Measurements from ENCODE around the gene SNRPA1.

Gene SNRPA1

DNA sequence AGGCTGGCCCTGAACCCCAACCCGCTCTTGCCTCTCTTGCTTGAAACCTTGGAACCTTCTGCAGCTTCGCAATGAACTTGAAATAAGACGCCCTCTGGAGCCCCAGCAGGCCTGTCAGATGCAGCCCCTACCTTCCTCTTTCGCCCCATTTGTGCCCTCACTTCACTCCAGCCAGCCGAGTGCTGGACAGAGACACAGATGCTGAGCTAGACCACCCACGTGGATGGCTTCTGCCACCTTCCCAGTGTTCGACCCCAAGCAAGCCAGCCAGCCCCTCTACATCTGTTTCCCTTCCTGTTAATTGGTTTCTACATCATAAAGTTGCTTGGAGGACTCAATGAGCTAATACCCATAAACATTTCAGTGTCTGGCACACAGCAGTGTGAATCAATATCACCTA lies 23.8 kb upstream of the SNRPA1 start:
- DNase-seq: no peak

DNA sequence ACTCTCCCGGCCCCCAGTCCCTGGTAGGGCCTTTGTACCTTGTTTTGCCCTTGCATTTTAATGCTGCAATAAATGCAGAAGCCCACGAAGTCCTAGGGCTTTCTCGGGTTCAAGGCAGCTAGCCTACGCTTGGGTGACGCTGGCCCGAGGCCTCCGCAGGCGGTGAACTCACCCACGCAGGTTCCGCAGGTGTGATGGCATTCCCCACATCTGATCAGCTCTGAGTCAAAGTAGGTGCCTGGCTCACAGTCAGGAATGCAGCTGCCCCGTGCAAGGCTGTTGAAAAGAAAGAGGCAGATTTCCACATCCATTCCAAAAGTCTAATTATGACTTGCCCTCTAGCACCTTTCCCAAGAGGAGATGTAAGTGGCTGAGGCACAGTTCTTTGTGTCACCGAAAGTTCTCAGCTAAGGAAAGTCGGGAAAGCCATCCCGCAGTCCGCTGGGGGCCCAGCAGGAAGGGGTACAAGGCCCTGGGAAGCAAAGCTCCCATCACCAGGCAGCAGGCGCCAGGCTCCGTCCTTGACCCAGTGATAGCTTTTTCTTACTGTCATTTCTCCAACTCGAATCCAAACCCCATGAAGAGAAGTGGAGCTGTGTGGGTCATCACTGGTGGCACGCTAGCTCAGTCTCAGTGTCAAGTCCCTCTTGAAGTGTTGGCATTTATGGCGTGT lies 23.2 kb upstream of the SNRPA1 start:
- no peak for DNase-seq

DNA sequence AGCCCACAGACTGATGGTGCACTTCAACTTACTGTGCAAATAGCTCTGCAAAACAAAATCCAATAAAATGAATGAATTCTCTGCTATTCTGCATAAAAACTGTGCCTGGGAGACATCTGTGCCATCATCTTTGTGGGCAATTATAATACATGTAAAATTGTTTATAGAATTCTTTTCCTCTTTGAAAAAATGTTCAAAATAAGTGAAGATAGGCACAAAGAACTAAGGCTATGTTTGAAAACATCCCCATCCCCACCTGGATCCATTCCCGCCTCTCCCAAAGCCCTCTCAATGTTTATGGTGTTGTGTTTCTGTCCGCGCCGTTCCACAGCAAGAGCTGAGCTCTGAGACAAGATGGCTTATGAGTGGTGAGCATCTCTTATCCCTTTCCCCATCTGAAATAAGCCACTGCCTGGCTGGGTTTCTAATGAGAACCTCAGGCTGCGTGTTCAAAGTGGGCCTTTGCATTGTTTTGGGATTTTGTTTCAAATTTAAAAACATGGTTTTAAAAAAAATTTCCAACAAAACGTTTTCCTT lies 22.4 kb upstream of the SNRPA1 start:
- DNase-seq: no peak

DNA sequence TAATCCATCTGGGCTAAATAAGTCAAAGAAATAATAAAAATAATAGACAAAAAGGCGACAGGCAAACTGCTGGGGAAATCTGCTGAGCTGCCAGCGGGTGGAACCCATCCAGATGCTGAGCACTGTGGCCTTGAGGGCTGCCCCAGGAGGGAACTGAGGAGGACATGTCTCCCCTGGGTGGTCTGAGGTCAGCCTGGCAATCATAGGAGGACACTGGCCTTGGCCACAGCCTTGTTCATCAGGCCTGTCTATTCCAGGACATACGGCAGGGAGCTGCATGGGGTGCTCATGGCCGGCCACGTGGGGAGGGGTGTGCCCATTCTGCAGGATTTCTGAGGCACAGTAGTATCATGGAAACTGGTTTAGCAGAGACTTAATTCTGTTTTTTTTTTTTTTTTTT lies 21.5 kb upstream of the SNRPA1 start:
- no peak for DNase-seq

DNA sequence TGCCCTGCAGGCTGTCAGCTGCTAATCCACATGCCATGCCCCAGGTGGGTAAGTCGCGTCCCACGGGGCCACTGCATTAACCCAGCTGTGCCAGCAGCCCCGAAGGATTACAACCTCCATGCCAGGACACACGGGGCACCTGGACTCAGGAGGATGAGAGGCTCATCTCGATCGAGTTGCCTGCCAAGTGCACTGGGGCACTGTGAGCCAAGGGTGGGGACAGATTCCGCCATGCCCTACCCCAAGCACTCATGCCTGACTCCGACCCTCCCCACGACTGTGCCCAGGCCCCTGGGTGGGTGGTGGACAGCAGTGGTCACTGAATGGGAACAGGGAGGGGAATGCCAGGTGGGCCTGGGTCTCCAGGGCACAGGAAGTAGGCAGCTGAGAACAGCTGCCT lies 20.7 kb upstream of the SNRPA1 start:
- no peak for DNase-seq

DNA sequence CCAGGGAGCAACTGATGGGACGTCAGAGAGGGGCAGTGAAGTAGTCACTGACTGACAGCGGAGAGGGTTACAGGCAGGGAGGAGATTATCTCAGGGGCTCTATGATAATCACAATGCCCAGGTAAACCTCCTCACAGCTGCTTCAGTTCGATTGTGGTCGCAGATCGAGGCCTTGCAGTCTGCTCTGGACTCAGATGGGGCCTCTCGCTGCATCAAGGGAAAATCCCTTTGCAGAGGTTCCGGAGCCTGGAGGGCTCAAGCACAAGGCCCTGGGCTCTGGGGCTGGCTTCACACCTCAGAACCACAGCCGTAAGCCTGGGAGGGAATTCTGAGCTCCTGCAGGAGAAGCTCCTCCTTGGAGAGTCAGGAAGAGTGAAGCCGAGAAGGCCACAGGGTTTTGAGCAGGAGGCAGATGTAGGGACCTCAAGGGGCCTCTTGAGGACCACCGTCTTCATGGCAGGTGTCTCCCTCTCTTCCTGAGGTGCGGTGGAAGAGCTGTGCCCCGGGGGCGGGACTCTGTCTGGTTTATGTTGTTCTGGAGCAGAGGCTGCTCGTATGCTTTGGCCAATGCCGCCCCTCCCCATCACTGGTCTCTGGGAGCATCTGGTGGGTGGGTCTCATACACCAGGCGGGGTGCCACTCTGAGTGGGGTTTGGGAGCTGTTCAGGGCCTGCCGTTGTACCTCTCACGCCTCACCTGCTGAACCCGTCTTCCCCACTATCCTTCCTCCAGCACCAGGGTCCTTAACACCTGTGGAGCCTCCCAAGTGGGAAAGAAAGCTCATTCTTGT lies 19.5 kb upstream of the SNRPA1 start:
- DNase-seq: no peak

DNA sequence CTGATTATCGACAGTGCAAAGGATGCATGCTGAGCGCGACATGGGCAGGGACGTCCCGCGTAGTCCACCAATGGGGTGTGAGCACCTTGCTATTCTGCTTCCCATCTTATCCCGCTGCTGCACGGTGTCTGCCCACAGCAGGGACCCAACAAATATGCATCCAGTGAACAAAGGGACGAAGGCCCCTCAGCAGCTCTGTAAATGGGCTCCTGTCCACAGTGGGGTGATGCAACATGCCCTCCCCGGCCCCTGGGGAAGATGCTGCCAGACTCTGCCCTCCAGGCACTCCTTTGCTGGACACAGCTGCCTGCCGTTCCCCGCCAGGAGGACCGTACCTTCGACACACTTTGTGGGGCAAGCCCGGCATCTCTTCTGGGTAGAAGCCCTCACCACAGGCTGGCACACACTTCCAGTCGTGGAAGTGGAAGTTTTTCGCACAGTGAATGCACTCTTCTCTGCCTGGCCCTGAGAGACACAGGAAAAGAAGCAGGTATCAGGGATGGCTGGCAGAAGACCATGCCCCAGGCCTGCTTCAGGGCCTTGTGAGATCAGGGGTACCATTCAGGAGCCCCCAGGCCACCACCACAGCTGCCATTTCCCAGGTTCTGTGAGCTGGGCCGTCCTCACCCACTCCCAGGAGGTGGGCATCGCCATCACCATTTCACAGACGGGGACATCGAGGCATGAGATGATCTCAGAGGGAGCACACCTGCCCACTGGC lies 18.2 kb upstream of the SNRPA1 start:
- DNase-seq: no peak

DNA sequence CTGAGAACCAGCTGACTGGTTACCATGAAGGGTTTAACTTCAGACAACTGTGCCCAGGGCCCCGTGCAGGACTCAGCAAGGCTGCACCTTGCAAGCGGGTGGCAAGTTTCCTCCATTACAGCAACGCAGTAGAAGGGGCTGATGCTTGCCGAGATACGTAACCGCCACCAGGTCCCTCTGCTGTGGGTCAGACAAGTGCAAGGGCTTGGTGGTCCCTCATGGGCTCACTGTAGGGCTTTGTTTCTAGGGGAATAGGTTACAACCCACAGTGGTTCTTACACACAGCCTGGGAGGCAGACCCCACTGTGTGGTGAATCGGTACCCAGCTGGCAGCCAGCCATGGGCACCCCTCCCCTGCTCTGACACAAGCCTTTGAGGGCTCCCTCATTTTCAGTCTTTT lies 15.5 kb upstream of the SNRPA1 start:
- DNase-seq: no peak

DNA sequence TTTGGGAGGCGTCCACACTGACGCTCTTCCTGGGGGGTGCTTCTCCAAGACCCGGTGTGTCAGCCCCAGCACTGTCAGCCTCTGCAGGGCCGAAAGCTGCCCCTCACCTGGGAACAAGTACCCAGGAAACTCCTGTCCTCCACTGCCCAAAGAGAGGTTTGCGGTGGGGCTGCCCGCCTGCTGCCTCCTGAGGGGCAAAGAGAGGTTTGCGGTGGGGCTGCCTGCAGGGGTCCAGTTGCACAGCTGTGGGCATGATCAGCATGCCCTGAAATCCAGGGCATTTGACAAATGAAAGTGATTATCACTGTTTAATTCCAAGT lies 15.1 kb upstream of the SNRPA1 start:
- DNase-seq: no peak

DNA sequence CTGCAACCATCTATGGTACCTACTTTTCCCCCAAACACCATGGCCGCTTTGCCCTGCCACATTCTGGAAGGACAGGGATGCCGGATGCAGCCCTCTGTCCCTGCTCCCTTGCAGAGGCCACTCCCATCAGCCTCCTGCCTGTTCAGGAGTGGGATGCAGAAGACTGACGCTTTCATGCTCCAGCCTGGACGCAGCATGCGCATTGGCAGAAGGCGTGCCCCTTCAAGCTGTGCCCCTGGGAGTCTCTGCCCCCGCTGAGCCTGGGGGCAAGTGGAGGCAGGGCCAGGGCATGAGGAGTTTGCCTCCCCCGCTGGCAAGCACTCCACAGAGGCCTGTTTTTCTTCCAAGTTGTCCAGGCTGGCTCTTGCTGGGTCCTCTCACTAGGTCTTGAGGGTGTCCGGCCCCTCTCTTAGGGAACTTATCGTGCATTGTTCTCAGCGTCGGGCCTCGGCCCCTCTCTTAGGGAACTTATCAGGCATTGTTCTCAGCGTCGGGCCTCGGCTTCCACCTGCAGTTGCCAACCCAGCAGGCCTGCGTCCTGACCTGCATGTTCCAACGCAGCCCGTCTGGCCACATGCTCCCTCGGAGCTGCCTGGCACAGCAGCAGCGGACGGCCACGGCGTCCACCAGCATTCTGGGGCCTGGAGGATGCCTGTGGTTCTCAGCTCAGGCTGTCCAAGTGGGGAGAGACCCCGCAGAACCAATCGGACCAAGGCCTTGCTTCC lies 14.6 kb upstream of the SNRPA1 start:
- no peak for DNase-seq

DNA sequence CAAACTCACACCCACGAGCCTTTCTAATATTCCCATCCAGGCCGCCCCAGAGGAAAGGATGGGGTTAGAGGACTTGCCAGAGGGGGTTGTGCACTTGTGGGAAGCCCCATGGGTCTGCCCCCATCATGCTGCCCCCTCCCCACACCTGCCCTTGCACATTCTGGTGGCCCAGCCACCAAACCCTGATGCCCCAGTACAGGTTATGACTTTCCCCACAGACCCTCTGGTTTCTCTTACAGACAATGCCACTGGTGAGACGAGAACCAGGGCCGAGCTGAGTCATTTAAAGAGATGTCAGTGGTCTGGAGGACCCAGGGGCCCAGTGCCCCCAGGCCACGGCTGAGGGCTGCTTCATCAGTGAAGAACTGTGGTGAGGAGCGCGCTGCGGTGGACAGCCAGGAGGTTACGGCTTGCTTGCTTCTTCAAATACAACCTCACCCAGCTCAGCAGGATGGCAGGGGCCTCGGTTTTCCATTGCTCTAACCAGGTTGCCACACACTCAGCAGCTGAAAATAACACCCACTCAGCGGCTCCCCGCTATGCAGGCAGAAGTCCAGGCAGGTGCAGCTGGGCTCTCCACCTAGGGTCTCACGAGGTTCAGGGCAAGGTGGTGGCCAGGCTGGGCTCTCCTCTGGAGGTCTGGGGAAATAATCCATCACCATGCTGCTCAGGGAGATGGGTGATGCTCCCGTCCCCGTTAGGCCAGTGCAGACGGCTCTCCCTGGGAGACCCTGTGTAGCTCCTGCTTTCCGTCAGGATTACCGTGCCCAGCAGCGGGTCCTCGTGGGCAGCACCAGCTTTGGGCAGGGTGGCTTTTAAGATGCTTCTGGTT lies 13.8 kb upstream of the SNRPA1 start:
- DNase-seq: no peak

DNA sequence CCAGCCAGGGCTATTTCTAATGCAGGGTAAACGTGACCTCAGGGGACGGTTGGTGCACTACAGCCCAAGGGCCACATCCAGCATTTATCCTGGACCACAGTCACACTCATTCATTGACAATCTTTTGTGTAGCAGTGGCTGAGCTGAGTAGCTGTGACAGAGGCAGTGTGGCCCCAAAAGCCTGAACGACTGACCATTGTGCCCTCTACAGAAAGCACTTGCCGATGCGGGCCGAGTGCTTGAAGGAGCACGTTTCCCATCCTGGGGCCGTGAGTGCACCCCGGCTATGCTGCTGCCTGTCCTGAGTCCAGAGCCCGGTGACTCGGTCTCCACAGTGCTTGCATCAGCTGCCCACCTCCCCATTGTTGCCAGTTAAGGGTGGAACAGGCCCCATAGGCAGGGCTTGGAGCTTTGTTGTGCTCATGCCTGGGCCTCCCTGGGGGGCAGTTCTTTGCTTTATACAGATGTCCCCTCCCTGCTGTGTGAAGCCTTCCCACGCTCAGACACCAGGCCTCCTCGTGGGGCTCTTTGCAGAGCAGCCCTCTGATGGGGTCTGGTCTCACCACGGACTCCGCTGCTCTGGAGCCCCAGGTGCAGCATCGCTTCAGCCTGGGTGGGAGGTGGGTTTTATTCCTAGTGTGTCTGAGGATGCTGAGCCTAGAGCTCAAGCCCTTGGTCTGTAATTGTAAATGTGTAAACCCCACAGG lies 13.0 kb upstream of the SNRPA1 start:
- no peak for DNase-seq

DNA sequence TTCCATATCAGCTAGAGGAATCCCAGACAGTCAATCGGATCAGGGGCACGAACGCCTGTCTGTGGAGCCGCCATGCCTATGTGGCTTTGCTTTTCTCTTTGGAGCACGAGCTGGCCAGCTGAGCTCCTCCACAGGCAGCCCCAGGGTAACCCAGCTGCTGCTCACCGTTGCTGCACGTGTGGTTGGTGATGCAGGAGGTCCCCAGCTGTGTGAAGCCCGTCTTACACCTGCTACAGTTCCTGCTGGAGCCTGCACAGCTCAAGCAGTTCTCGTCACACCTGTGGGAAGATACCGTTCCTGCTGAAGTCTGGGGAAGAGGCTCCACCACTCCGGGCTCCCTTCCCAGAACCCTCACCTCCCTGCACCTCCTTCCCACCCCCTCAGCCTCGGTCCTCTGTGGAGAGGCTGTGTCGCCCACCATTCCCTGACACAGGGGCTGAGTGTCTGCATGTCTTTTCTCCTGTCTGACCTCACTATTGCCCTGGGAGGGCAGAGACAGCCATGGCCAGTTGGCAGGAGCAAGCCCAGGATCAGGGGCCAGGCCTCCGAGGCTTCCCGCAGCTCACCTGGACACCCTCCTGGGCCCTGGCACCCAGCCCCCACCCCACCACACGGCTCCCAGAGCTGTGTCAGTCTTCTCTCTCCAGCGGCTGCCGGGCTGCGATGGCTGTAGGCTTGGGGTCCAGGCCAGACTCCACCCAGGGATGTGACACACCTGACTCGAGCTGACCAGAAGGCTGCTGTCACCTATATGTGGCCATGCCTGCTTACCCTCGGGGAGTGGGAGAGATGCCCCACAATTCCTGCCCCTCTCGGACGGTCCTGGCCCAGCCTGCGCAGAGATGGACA lies 12.2 kb upstream of the SNRPA1 start:
- DNase-seq: no peak

DNA sequence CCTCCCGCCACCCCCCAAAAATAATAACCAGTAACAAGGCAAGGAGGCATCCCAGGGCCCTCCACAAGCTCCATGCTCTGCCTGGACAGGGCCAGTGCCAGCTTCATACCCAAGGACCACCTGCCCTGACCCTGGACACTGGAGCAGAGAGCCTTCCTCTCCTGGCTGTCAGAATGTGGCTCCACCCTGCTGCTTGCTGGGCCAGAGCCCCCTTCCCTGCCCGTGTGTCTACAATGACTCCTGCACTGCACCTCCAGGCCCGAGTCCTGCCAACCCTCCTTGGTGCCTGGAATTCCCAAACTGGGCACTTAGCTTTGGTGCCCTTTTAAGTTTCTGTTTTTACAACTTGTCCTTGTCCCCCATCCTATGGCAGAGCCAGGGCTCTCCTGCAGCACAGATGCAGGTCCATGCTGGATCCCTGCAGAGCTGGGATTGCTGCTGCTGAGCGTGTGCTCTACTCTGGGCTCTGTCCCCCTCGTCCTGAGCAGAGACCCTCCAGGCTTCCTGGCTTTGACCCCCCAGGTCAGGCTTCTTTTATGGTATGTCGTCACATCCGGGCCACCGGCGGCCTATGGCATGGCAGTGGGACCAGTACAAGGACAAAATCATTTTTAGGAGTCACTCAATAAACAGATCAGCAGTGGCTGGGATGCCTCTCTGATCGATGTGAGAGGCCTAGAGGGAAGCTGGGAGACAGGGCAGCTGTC lies 11.4 kb upstream of the SNRPA1 start:
- DNase-seq: no peak

DNA sequence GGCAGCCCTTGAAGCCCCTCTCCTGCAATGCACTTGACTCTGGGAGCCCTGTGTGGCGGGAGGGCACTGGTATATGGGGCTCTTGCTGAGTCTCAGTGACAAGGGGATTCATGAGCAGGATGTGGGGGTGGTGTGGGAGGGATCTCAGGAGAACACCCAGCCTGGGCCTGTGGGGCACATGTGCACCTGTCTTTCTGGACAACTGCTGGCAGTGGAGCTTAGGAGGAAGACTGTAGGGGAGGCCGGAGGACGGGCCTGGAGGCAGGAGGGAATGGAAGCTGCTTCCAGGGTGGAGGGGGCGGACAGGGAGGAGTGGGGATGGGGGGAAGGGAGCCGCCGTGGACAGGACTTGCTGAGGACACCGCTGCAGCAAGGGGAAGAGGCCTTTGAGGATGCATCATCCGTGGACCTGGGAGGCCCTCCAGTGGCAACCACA lies 10.8 kb upstream of the SNRPA1 start:
- no peak for DNase-seq

DNA sequence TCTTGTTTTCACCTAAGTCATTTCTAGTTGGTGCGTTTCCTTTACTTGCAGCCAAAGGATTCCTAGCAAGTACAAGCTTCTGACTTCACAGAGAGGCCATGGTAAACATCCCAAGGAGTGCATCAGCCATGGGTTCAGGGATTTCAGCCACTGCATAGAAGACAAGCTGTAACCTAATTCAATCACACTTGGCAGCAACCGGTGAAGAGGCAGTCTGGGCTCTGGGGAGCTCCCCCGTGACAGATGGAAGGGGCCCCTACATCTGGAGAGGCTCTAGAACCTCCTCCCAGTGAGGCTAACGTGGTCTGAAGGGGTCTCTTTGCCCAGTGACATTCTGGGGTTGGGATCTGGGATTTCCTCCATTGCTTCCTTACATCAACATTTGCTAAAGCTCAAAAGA lies 8.4 kb upstream of the SNRPA1 start:
- no peak for DNase-seq

DNA sequence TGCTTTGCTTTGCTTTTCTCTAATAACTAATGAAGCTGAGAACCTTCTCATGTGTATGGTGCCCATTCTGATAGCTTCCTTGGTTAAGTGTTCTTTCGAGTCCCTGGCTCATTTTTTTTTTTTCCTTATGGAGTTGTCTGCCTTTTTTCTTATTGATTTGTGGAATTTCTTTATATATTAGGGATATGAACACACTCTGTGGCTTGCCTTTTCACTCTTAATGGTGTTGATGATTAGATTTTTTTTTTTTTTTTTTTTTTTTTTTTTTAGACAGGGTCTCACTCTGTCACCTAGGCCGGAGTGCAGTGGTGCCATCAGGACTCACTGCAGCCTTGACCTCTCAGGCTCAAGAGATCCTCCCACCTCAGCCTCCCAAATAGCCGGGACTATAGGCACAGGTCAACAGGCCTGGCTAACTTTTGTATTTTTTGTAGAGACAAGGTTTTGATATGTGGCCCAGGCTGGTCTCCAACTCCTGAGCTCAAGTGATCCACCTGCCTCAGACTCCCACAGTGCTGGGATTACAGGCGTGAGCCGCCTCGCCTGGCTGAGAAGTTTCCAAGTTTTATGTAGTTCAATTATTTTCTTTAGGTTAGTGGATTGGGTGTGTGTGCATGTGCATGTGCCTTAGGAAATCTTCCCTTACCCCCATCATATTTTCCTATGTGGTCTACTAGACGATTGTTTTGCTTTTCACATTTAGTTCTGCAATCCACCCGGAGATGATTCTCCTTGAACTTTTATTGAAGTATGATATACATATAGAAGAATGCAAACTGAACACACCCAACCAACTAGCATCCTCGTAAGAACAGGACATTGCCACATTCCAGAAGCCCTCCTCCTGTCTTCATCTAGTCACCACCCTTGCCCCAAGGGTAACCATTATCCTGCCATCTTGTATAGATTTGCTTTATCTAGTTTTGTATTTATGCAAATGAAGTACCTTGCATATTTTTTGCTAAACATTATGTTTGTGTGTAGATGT lies 1.7 kb upstream of the SNRPA1 start:
- peak; percentile 74 for DNase-seq

DNA sequence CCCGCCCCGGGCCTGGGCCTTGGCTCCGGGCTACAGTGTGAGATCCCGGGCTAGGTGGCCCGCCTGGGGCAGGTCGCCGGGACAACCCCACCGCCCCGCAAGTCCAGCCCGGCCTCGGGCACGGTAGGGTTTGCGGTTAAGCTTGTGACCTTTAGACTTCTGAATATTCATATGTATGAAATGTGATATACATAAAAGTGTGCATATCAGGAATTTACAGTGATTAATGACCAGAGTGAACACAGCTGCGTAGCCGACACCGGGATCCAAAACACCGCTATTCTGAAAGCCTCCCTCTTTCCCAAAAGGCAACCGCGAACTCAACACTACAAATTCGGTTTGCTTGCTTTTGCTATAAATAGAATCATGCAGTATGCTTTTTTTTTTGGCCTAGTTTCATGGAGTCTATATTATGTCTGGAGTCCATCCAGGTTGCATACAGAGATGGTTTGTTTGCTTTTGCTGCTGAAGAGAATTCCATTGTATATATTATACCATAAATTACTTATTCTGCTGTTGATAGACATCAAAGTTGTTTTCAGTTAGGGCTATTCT lies 636 bp upstream of the SNRPA1 start:
- peak; percentile 91 for DNase-seq

Measured in fibroblast of skin of scalp (primary cell).